GM23338 (cell line): ENCODE data around the gene CCDC102A. TPM values are rescaled to one million over a fixed set of nuclear protein-coding genes. Genes with fewer than 3 reads are reported as not detected.

Experiments used
- ATAC-seq: fragments of 200-7000 bp; cut with Tn5 transposase; 3 replicates; pipeline ENCODE4 v1.9.1; 2020
- DNase-seq: peaks from one replicate; pipeline ENCODE4 v3.0.0-alpha.2; 2015; ENCODE audit warnings: low spot score
- H2AFZ ChIP-seq: fragments of 200-600 bp; sonication (generic); 2 replicates; pipeline ENCODE4 v1.8.0; 2016; ENCODE audit warnings: antibody characterized with exemption, mild to moderate bottlenecking, moderate library complexity
- H3F3A ChIP-seq: fragments of 200-600 bp; sonication (generic); replicated peaks from 2 replicates; pipeline ENCODE4 v1.8.0; 2017; ENCODE audit warnings: antibody characterized with exemption, mixed run types, low read depth
- H3K27ac ChIP-seq: fragments of 200-600 bp; sonication (generic); 2 replicates; pipeline ENCODE4 v1.6.1; 2016; ENCODE audit warnings: low read depth
- H3K27me3 ChIP-seq: fragments of 200-600 bp; sonication (generic); 2 replicates; pipeline ENCODE4 v1.8.0; 2016; ENCODE audit warnings: mild to moderate bottlenecking, mixed run types, moderate library complexity; ENCODE audit not compliant: insufficient read depth
- H3K36me3 ChIP-seq: fragments of 200-600 bp; sonication (generic); 2 replicates; pipeline ENCODE4 v1.8.0; 2016; ENCODE audit warnings: mild to moderate bottlenecking; ENCODE audit not compliant: insufficient read depth
- H3K4me1 ChIP-seq: fragments of 200-600 bp; sonication (generic); 2 replicates; pipeline ENCODE4 v1.8.0; 2016; ENCODE audit warnings: mild to moderate bottlenecking, moderate library complexity; ENCODE audit not compliant: insufficient read depth
- H3K4me2 ChIP-seq: fragments of 200-600 bp; sonication (generic); 2 replicates; pipeline ENCODE4 v1.7.1; 2017; ENCODE audit warnings: mixed run types
- H3K4me3 ChIP-seq: fragments of 200-600 bp; sonication (generic); 2 replicates; pipeline ENCODE4 v1.6.1; 2016; ENCODE audit warnings: mixed run types
- H3K79me2 ChIP-seq: fragments of 200-600 bp; sonication (generic); replicated peaks from 2 replicates; pipeline ENCODE4 v1.8.0; 2017; ENCODE audit warnings: mild to moderate bottlenecking; ENCODE audit not compliant: insufficient read depth
- H3K9me2 ChIP-seq: fragments of 200-600 bp; sonication (generic); 2 replicates; pipeline ENCODE4 v1.8.0; 2017; ENCODE audit not compliant: insufficient read depth
- H4K20me1 ChIP-seq: fragments of 200-600 bp; sonication (generic); replicated peaks from 2 replicates; pipeline ENCODE4 v1.8.0; 2017; ENCODE audit warnings: mild to moderate bottlenecking; ENCODE audit not compliant: insufficient read depth
- H3K27ac Mint-ChIP-seq: 2 replicates; pipeline ENCODE4 v1.8.0; 2020; ENCODE audit warnings: inconsistent platforms, mild to moderate bottlenecking, moderate library complexity, mixed read lengths
- H3K27me3 Mint-ChIP-seq: 3 replicates; pipeline ENCODE4 v1.8.0; 2022; ENCODE audit warnings: low read depth, mild to moderate bottlenecking, moderate library complexity, mixed read lengths, inconsistent platforms; ENCODE audit not compliant: insufficient read depth, poor library complexity
- H3K36me3 Mint-ChIP-seq: 3 replicates; pipeline ENCODE4 v1.8.0; 2021; ENCODE audit warnings: low read depth, mild to moderate bottlenecking, inconsistent platforms, moderate library complexity, mixed read lengths
- H3K4me1 Mint-ChIP-seq: 3 replicates; pipeline ENCODE4 v1.8.0; 2020; ENCODE audit warnings: mild to moderate bottlenecking, inconsistent platforms, mixed read lengths
- H3K4me3 Mint-ChIP-seq: 3 replicates; pipeline ENCODE4 v1.8.0; 2021; ENCODE audit warnings: moderate library complexity, mild to moderate bottlenecking, inconsistent platforms, mixed read lengths
- H3K9me3 Mint-ChIP-seq: 3 replicates; pipeline ENCODE4 v1.8.0; 2020; ENCODE audit warnings: moderate library complexity, mild to moderate bottlenecking, inconsistent platforms, mixed read lengths
- CREB1 ChIP-seq: fragments of 250-450 bp; sonication (Bioruptor Pico); IDR thresholded peaks from 2 replicates; pipeline ENCODE4 v1.5.0; 2020; ENCODE audit warnings: low read depth, mild to moderate bottlenecking, moderate library complexity
- CTCF ChIP-seq, 2 experiments: fragments of 200-600 bp in 1 of 2; sonication (generic) in 1 of 2; conservative IDR thresholded peaks; 2 replicates each; pipeline versions ENCODE4 v1.5.1 to v1.6.1; 2016 to 2017; ENCODE audit warnings: antibody characterized with exemption in 2 of 2, low read depth in 2 of 2, mild to moderate bottlenecking in 2 of 2, moderate library complexity in 1 of 2
- ETS1 ChIP-seq: IDR thresholded peaks from 2 replicates; pipeline ENCODE4 v1.6.1; 2016; ENCODE audit warnings: antibody characterized with exemption
- EZH2 ChIP-seq: fragments of 200-600 bp; sonication (generic); IDR thresholded peaks from one replicate; pipeline ENCODE4 v1.8.0; 2017; ENCODE audit warnings: antibody characterized with exemption, mild to moderate bottlenecking, low read depth; ENCODE audit not compliant: unreplicated experiment
- JUNB ChIP-seq: IDR thresholded peaks from one replicate; pipeline ENCODE4 v1.6.1; 2016; ENCODE audit warnings: antibody characterized with exemption; ENCODE audit not compliant: unreplicated experiment
- NANOG ChIP-seq: IDR thresholded peaks from 2 replicates; pipeline ENCODE4 v1.6.1; 2016; ENCODE audit warnings: antibody characterized with exemption, borderline replicate concordance
- POLR2AphosphoS5 ChIP-seq: IDR thresholded peaks from 2 replicates; pipeline ENCODE4 v1.6.1; 2016; ENCODE audit warnings: antibody characterized with exemption, low read depth
- REST ChIP-seq: IDR thresholded peaks from one replicate; pipeline ENCODE4 v1.6.1; 2018; ENCODE audit warnings: antibody characterized with exemption; ENCODE audit not compliant: unreplicated experiment
- STAT1 ChIP-seq: IDR thresholded peaks from one replicate; pipeline ENCODE4 v1.6.1; 2016; ENCODE audit warnings: antibody characterized with exemption; ENCODE audit not compliant: unreplicated experiment
- ZNF114 ChIP-seq: fragments of 250-450 bp; sonication (Bioruptor Pico); IDR thresholded peaks from 2 replicates; pipeline ENCODE4 v1.5.0; 2020; ENCODE audit warnings: mild to moderate bottlenecking, moderate library complexity
- ZNF331 ChIP-seq: fragments of 250-450 bp; sonication (Bioruptor Pico); IDR thresholded peaks from 2 replicates; pipeline ENCODE4 v1.5.0; 2020; ENCODE audit warnings: low read depth, mild to moderate bottlenecking, moderate library complexity
- polyA plus RNA-seq: library from polyadenylated mRNA; unstranded; fragments of >200 nt; fragmentation: Nextera tagmentation; extraction: Ambion mirVana; gene quantifications from 2 replicates; pipeline ENCODE4 v1.2.1, GENCODE V29; 2016
- total RNA-seq: library from RNA; depleted of rRNA; stranded (reverse); fragments of >200 nt; shearing (Covaris generic); gene quantifications from 2 replicates; pipeline ENCODE4 v1.2.3, GENCODE V29; 2014

CCDC102A gene
- total and polyA plus RNA-seq, 2 experiments from 2014 or later = 2.0 to 5.2 TPM

- TF ChIP-seq REST (no peak), CTCF (conservative IDR thresholded peaks at IDR 0.05; ENCODE audit: low read depth in 2 of 2) (no peak), ZNF331 (CRISPR knock-in tag) (no peak), POLR2AphosphoS5 (no peak), ZNF114 (CRISPR knock-in tag) (no peak), CREB1 (CRISPR knock-in tag) (no peak), NANOG (no peak)
These were observed 56.2 kb downstream of the CCDC102A start (continued) for GRCh38 chr16:57479976-57480753.

- Histone ChIP-seq H4K20me1 (0 out of 2 replicates have a peak, but pooled peaks cover 3% of the 10 kb centered on the region), H2AFZ (peak overlapping the region; percentile 60), H3K4me3 (peak overlapping the region; percentile 56), H3K79me2 (no peaks in the 10 kb centered on the region; the same call in 1 of the 2 replicates), H3K27me3 (peaks cover 7% of the 10 kb centered on the region; the same call in 1 of the 2 replicates), H3K4me1 (peaks cover 44% of the 10 kb centered on the region), H3K9me2 (no peaks in the 10 kb centered on the region), H3F3A (peaks cover 4% of the 10 kb centered on the region; the same call in 1 of the 2 replicates), H3K4me2 (peak overlapping the region; percentile 84), H3K36me3 (no peaks in the 10 kb centered on the region), H3K27ac (no peak overlapping the region)
- peak; percentile 86 for DNase-seq
- Mint-ChIP-seq H3K4me1 (peaks cover 51% of the 10 kb centered on the region), H3K27ac (no peak overlapping the region), H3K4me3 (peak overlapping the region; percentile 83), H3K36me3 (peaks cover 3% of the 10 kb centered on the region; the same call in 1 of the 3 replicates), H3K9me3 (no peaks in the 10 kb centered on the region), H3K27me3 (peaks cover 26% of the 10 kb centered on the region)
- peak; percentile 48 for ATAC-seq
- TF ChIP-seq JUNB = no peak
- no peak for TF ChIP-seq ZNF114 (CRISPR knock-in tag)
- no peak for TF ChIP-seq EZH2
- peak; percentile 22; the same call in 1 of the 2 replicates for TF ChIP-seq ETS1
- no peak for TF ChIP-seq REST
- no peak for TF ChIP-seq STAT1
- TF ChIP-seq NANOG = no peak
These were observed 57.0 kb downstream of the CCDC102A start for GRCh38 chr16:57479205-57479975.
